GM19043 (cell line): ENCODE measurements around the gene CETN2.

Experiments used
- ATAC-seq: cut with Tn5 transposase; IDR thresholded peaks from one replicate; pipeline ENCODE4 v1.9.1; 2021; ENCODE audit warnings: low read depth; ENCODE audit not compliant: unreplicated experiment

CETN2 gene

GRCh38 chrX:152833378-152833777 lies 2.8 kb upstream of the CETN2 start:
- no peak for ATAC-seq

GRCh38 chrX:152832520-152832919 lies 2.0 kb upstream of the CETN2 start:
- no peak for ATAC-seq

GRCh38 chrX:152831391-152831790 lies 834 bp upstream of the CETN2 start:
- ATAC-seq: no peak

GRCh38 chrX:152824841-152825374 lies 5.6 kb downstream of the CETN2 start:
- no peak for ATAC-seq

GRCh38 chrX:152823657-152824056 lies 6.9 kb downstream of the CETN2 start:
- ATAC-seq: no peak

- ATAC-seq: no peak
These were observed 8.0 kb downstream of the CETN2 start for GRCh38 chrX:152822383-152823086.

GRCh38 chrX:152821145-152821765 lies 9.3 kb downstream of the CETN2 start:
- no peak for ATAC-seq

GRCh38 chrX:152819732-152820131 lies 10.8 kb downstream of the CETN2 start:
- ATAC-seq: no peak

- ATAC-seq: no peak
These were observed 11.3 kb downstream of the CETN2 start for GRCh38 chrX:152819266-152819665.

GRCh38 chrX:152818356-152818755 lies 12.2 kb downstream of the CETN2 start:
- no peak for ATAC-seq

- no peak for ATAC-seq
These were observed 13.3 kb downstream of the CETN2 start for GRCh38 chrX:152817078-152817764.

- ATAC-seq: no peak
These were observed 16.5 kb downstream of the CETN2 start for GRCh38 chrX:152814048-152814447.

GRCh38 chrX:152813206-152813605 lies 17.4 kb downstream of the CETN2 start:
- no peak for ATAC-seq

- no peak for ATAC-seq
These were observed 20.2 kb downstream of the CETN2 start for GRCh38 chrX:152810403-152810802.

- ATAC-seq: no peak
These were observed 24.5 kb downstream of the CETN2 start for GRCh38 chrX:152806035-152806434.

- ATAC-seq: no peak
These were observed 31.6 kb downstream of the CETN2 start for GRCh38 chrX:152798945-152799344.

GRCh38 chrX:152787062-152787461 lies 43.5 kb downstream of the CETN2 start:
- peak; percentile 70 for ATAC-seq
